ENCODE results near the gene ADAM15.
A peak's percentile ranks its signal among the peaks of the same experiment; 100 is the strongest.

ADAM15 gene

DNA sequence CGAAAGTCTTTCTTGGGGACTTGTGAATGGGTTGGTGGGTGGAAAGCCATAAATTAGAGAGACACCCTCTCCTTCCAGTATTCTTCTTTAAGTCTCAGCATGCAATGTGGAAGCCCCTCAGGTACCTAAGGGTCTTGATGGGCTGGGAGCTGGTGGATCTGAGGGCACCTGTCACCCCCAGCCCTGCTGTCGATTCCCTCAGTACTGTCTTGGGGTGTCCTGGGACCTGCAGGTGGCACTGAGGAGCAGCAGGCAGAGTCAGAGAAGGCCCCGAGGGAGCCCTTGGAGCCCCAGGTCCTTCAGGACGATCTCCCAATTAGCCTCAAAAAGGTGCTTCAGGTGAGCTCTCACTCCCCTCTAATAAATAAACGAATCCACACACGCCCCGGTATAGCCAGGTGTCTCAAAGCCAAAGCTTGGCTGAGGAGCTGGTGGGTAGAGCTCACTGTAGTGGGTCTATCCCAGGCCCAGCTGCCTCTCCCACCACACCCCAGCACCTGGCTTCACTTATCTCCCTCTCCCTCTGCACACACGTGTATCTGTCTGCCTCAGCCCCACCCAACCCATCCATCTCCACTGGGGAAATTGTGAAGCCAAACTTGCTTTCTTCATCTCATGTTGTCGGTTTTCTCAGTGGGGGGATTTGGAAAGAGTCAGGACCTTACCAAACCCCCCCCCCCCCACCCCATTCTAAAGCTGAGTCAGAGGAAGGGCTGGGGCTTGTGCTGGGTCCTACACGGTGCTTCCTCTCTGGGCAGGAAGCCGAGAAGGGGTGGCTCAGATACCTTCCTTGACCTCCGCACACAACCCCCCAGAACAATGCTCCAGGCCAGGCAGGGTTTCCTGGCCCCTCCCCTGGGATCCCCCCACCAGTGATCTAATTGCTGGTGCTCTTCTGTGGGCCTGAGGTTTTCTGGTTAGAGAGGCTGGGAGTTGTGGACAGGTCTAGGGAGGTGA lies 1.6 kb downstream of the ADAM15 start:
- DNase-seq: no peak

GRCh38 chr1:155053531-155054105 lies 2.5 kb downstream of the ADAM15 start:
- no peak for DNase-seq

DNA sequence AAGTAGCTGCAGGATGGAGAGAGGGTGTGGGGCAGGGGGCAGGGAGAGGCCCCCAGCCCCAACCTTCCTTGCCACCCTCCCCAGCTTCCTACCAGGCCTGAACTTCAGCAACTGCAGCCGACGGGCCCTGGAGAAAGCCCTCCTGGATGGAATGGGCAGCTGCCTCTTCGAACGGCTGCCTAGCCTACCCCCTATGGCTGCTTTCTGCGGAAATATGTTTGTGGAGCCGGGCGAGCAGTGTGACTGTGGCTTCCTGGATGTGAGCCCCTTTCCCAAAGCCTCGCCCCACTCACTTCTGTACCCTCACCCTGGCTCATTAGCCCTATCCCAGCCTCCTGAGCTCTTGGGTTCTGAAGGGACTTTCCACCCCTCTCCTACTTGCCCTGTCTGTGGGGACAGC lies 6.0 kb downstream of the ADAM15 start:
- DNase-seq: no peak

- DNase-seq: no peak
These were observed 6.7 kb downstream of the ADAM15 start for GRCh38 chr1:155057788-155058211.

DNA sequence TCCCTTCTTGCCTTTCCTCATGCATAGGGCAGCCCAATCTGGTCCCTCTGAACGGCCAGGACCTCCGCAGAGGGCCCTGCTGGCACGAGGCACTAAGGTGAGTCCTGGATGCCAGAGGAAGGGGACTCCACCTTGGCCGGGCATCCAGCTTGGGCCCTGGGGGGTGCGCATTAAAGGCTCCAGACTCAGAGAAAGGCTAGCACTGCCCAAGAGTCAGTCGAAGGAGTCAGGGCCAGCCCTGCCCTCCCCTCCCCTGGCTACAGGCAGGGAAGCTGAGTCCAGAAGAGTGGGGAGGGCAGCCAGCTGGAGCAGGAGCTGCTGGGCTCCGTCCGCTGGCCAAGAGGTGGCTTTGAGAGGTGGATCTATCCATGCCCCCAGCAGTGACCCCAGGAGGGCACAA lies 9.6 kb downstream of the ADAM15 start:
- DNase-seq: no peak

DNA sequence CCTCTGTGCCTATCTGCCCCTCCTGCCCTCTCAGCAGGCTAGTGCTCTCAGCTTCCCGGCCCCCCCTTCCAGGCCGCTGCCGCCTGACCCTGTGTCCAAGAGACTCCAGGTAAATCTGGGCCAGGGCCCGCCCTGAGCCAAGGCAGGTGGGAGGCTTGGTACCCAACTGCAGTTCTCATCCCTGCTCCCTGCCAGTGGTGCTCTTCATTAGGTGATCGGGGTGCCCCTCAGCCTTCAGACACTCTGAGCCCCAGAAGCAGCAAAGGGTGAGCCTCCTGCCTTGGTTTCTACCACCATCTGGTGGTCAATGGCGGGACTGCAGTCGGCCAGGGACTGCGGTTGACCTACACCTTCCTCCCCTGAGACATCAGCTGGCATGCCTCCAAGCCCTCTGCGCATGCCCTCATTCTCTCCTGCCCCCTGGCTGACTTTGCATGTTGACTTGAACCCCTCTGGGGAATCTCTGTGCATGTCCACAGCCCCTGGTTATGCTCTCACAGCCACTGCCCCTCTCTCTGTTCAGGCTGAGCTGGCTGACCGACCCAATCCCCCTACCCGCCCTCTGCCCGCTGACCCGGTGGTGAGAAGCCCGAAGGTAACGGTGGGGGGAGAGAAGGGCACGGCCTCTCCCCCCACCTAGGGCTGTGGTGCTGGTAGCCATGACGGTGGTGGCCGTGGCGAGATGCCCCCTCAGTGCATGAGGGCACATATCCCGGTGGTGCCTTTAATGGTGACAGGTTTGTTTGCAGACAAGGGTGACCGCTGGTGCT lies 10.4 kb downstream of the ADAM15 start:
- DNase-seq: peak; percentile 93

- DNase-seq: no peak
These were observed 11.1 kb downstream of the ADAM15 start for GRCh38 chr1:155062151-155062686.

- DNase-seq: peak; percentile 81
These were observed 11.7 kb downstream of the ADAM15 start for GRCh38 chr1:155062702-155063411.

DNA sequence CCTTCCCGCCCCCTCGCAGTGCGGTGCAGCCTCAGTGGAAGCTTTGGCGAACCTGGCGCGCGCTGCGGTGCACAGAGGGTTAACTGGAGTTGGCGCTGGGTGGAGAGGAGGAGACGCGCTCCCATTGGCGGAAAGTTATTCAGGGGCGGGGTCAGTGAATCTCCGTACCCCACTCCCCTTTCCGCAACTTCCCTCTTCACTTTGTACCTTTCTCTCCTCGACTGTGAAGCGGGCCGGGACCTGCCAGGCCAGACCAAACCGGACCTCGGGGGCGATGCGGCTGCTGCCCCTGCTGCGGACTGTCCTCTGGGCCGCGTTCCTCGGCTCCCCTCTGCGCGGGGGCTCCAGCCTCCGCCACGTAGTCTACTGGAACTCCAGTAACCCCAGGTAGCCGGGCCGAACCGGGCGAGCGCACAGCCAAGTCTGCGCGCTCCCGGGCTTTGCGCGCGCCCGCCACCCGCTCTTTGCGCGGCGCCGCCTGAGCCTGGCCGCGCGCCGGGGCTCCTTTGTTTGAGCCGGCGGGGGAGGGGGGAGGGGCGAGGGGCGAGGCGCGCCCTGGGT lies 12.5 kb downstream of the ADAM15 start, which contains the start of gene EFNA4:
Gene EFNA4, plus strand, starts transcription at position 191 of the 561 bp plus-strand sequence. Its CDS starts 84 bp downstream, at position 275.
- peak; percentile 87 for DNase-seq

GRCh38 chr1:155064111-155064831 lies 13.2 kb downstream of the ADAM15 start:
- no peak for DNase-seq

- DNase-seq: no peak
These were observed 13.8 kb downstream of the ADAM15 start for GRCh38 chr1:155064832-155065429.

GRCh38 chr1:155066777-155067176 lies 15.7 kb downstream of the ADAM15 start:
- DNase-seq: no peak

DNA sequence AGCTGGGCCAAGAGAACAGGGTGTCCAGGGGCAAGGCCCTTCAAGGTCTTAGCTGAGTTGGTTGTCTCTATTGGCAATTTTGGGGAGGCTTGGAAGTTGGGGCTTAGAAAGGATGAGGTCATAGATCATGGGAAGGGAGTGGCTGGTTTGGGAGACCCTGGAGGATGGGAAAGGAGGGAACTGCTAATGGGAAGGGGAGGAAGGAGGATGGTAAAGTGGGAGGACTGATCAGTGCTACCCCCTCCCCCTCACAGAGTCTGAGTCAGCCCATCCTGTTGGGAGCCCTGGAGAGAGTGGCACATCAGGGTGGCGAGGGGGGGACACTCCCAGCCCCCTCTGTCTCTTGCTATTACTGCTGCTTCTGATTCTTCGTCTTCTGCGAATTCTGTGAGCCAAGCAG lies 17.5 kb downstream of the ADAM15 start:
- DNase-seq: no peak

DNA sequence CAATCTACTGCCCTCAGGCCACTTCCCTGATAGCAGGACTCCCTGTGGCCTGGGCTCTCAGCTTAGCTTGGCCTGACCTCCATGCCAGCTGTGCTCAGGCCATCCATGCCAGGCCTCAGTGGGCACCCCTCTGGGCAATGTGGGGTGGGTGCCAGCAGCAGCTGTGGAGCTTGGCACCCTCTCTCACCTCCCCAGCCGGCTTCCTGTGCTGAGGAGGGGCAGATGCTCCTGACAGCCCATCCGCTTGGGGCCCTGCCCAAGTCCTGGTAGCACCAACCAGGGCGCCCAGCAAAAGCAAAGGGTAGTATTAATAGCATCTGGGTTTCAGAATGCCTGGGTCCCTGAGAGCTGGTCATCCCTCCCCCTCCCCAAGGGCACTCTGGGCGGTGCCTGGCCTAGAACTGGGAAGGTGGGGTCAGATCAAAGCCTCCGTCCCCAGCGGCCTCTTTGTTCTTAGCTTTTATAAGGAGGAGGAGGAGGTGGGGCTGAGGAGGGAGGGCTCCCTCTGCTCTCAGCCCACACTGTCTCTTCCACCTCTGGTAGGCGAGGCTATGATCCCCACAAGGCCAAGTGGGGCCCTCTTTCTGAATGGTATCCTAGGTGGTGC lies 18.5 kb downstream of the ADAM15 start:
- no peak for DNase-seq

GRCh38 chr1:155070158-155070621 lies 19.1 kb downstream of the ADAM15 start:
- DNase-seq: no peak

DNA sequence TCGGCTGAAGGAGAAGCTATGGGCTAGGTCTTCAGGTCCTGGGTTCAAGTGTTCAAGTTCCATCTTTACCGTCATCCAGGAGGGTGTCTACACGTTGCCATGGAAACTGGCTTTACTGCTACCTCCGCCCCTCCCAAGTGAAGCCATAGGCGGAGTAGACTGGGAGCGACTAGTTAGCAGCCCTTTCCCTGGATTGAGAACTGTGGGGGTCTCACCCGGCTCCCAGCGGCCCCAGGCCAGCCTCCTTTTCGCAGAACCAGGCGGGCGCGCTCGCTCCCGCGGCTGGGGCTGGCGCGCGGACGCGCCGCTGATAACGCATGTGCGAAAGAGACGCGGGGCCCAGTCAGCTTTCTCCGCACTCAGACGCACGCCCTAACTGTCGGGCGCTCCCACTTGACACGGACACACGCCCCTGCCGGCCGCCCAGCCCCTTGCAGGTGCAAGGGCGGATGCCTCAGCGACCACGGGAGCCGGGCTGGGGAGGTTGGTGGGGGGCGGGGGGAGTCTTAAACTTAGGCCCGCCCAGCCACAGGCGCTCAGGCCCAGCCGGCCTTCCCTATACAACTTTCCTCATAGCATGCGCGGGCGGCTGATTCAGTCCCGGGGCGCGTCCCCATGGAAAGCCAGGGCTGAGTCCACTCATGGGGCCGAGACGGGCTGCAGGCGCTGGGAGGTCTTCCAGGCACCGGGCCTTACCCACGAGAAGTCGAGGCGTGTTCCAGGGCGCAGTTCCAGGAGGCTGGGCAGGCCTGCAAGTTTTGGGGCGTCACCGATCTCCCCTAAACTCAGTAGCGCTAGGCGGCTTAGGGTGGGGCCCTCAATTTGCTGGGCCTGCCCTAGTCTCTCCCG lies 19.8 kb downstream of the ADAM15 start:
- DNase-seq: peak; percentile 85

DNA sequence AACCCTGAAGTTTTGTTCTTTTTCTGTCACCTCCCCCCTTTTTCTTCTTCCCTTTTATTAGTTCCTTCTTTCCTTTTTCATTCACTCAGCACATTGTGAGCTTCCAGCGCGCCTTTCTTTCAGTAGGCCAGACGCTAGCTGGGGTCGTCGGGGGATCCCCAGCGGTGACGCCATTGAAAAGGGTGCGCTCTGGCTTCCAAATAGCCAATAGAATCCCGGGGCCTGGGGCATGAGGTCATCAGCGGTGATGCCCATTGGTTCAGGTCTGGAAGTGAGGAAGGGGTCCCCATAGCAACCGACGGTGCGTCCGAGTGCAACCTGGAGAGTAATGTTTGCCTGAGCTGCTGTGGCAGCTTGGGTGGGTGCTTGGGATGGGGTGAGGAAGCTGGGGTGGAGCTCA lies 20.6 kb downstream of the ADAM15 start:
- DNase-seq: no peak

DNA sequence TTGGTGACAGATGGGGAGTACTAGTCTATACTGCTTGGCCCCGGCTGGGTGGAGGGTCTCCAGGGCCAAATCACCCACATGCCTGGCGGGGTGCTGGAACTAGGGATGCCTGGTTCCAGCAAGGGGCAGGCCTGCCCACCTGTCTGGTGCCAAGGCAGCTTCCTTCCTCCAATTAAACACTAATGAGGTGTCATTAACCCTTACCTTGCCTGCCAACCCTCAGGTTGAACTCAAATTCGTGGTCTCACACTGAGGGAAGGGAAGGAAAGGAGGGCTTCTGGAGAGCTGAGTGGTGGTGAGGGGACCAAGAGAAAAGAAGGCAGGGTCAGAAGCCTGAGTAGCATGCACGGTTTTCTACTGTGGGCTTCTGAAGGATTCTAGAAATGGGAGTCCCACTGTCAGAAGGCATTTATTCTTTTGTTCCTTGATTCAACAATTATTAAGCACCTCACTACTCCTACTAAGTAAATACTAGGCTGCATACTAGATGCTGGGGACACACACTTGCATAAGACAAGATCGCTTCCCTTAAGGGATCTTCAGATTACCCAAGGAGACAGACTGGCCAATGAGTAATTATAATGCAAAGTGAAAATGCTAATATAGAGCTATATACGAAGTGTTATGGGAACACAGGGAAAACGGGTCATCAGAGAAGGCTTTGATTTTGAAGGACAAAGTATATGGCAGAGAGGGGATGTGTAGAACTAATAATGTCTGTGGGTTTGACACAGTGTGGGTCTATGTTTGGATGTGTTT lies 21.6 kb downstream of the ADAM15 start:
- DNase-seq: no peak

Measured in activated naive CD4-positive, alpha-beta T cell treated with anti-CD3 and anti-CD28 coated beads, Interleukin-2, amount 50 U/mL, for 16 hours (primary cell).